Measurements from ENCODE around the gene COLEC12.

COLEC12 gene

DNA sequence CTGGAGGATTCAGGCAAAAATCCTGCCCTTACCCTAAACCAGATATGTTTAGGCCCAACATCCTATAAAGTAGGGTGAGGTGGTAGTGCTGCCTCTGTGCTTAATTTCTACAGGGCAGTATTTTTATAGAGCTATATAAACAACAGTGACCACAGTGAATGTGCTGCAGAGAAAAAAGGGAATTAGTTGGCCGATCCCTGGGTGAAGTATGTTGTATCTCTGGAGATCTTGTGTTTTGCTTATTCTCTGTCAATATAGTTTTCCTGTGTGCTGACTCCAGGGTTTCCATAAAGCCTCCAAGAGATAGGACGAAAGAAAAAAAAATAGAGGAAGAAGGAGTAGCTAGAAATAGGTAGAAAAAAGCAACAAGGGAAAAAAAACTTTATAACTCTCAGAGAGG, 143.7 kb downstream of the COLEC12 start (continued):
- TF ChIP-seq ZFP3 (CRISPR knock-in tag; IDR thresholded peaks at IDR 0.05) (no peak), ZNF8 (CRISPR knock-in tag; IDR thresholded peaks at IDR 0.05) (no peak)

GRCh38 chr18:355678-356077, 144.8 kb downstream of the COLEC12 start:
- TF ChIP-seq ESRRG (CRISPR knock-in tag; IDR thresholded peaks at IDR 0.05), result no peak
- TF ChIP-seq, protein P1, sequence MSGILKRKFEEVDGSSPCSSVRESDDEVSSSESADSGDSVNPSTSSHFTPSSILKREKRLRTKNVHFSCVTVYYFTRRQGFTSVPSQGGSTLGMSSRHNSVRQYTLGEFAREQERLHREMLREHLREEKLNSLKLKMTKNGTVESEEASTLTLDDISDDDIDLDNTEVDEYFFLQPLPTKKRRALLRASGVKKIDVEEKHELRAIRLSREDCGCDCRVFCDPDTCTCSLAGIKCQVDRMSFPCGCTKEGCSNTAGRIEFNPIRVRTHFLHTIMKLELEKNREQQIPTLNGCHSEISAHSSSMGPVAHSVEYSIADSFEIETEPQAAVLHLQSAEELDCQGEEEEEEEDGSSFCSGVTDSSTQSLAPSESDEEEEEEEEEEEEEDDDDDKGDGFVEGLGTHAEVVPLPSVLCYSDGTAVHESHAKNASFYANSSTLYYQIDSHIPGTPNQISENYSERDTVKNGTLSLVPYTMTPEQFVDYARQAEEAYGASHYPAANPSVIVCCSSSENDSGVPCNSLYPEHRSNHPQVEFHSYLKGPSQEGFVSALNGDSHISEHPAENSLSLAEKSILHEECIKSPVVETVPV (CRISPR knock-in tag; IDR thresholded peaks at IDR 0.05), result no peak
- TF ChIP-seq TOX (CRISPR knock-in tag; IDR thresholded peaks at IDR 0.05; ENCODE audit: borderline replicate concordance), result no peak
- TF ChIP-seq RARB (CRISPR knock-in tag; IDR thresholded peaks at IDR 0.05), result no peak
- no peak for TF ChIP-seq CSDC2 (CRISPR knock-in tag; IDR thresholded peaks at IDR 0.05)
- TF ChIP-seq ZNF565 (CRISPR knock-in tag; conservative IDR thresholded peaks at IDR 0.05; ENCODE audit: low read depth), result no peak
- no peak for TF ChIP-seq SNAI2 (CRISPR knock-in tag; IDR thresholded peaks at IDR 0.05)
- TF ChIP-seq, protein P2, sequence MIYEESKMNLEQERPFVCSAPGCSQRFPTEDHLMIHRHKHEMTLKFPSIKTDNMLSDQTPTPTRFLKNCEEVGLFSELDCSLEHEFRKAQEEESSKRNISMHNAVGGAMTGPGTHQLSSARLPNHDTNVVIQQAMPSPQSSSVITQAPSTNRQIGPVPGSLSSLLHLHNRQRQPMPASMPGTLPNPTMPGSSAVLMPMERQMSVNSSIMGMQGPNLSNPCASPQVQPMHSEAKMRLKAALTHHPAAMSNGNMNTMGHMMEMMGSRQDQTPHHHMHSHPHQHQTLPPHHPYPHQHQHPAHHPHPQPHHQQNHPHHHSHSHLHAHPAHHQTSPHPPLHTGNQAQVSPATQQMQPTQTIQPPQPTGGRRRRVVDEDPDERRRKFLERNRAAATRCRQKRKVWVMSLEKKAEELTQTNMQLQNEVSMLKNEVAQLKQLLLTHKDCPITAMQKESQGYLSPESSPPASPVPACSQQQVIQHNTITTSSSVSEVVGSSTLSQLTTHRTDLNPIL (CRISPR knock-in tag; IDR thresholded peaks at IDR 0.05; ENCODE audit: low read depth), result no peak
- no peak for TF ChIP-seq PATZ1 (CRISPR knock-in tag; IDR thresholded peaks at IDR 0.05; ENCODE audit: borderline replicate concordance)
- TF ChIP-seq PPARA (CRISPR knock-in tag; IDR thresholded peaks at IDR 0.05; ENCODE audit: borderline replicate concordance), result no peak
- no peak for TF ChIP-seq TCF4 (CRISPR knock-in tag; IDR thresholded peaks at IDR 0.05; ENCODE audit: borderline replicate concordance)
- no peak for TF ChIP-seq POU6F1 (CRISPR knock-in tag; IDR thresholded peaks at IDR 0.05; ENCODE audit: borderline replicate concordance, low read depth)
- TF ChIP-seq ZNF8 (CRISPR knock-in tag; IDR thresholded peaks at IDR 0.05), result no peak
- no peak for TF ChIP-seq TSHZ2 (CRISPR knock-in tag; IDR thresholded peaks at IDR 0.05)
- no peak for ATAC-seq

GRCh38 chr18:354471-354870, 146.0 kb downstream of the COLEC12 start:
- ATAC-seq, result peak; percentile 43; the same call in 1 of the 3 replicates
- TF ChIP-seq ISL1 (CRISPR knock-in tag; IDR thresholded peaks at IDR 0.05), result no peak
- TF ChIP-seq TCF4 (CRISPR knock-in tag; IDR thresholded peaks at IDR 0.05; ENCODE audit: borderline replicate concordance), result no peak
- no peak for TF ChIP-seq CSDC2 (CRISPR knock-in tag; IDR thresholded peaks at IDR 0.05)
- TF ChIP-seq, protein P2 (CRISPR knock-in tag; IDR thresholded peaks at IDR 0.05; ENCODE audit: low read depth), result no peak
- no peak for TF ChIP-seq ZC3H10 (CRISPR knock-in tag; IDR thresholded peaks at IDR 0.05)
- no peak for TF ChIP-seq ZFP30 (CRISPR knock-in tag; IDR thresholded peaks at IDR 0.05)
- no peak for TF ChIP-seq SNAI2 (CRISPR knock-in tag; IDR thresholded peaks at IDR 0.05)
- no peak for TF ChIP-seq BACH2 (CRISPR knock-in tag; IDR thresholded peaks at IDR 0.05; ENCODE audit: borderline replicate concordance)
- TF ChIP-seq, protein P1 (CRISPR knock-in tag; IDR thresholded peaks at IDR 0.05), result no peak
- no peak for TF ChIP-seq PPARA (CRISPR knock-in tag; IDR thresholded peaks at IDR 0.05; ENCODE audit: borderline replicate concordance)
- no peak for TF ChIP-seq ESRRG (CRISPR knock-in tag; IDR thresholded peaks at IDR 0.05)
- no peak for TF ChIP-seq OSR1 (CRISPR knock-in tag; IDR thresholded peaks at IDR 0.05)
- no peak for TF ChIP-seq ZNF8 (CRISPR knock-in tag; IDR thresholded peaks at IDR 0.05)
- TF ChIP-seq ARNTL (CRISPR knock-in tag; IDR thresholded peaks at IDR 0.05; ENCODE audit: borderline replicate concordance, low read depth), result no peak
- no peak for TF ChIP-seq POU6F1 (CRISPR knock-in tag; IDR thresholded peaks at IDR 0.05; ENCODE audit: borderline replicate concordance, low read depth)
- no peak for TF ChIP-seq RARB (CRISPR knock-in tag; IDR thresholded peaks at IDR 0.05)
- TF ChIP-seq ZNF70 (CRISPR knock-in tag; IDR thresholded peaks at IDR 0.05), result no peak

Data from SK-N-SH treated with all-trans-retinoic acid at 6 μM for 48 hours (cell line).